GM21576 (cell line): ENCODE results near the gene PEX7.
"Not testable (repeated sequence)": the region's sequence is repeated elsewhere in the genome, so short reads cannot be mapped to it uniquely, and the experiment has no call there.

Source experiments
- ATAC-seq: cut with Tn5 transposase; IDR thresholded peaks from one replicate; pipeline ENCODE4 v1.9.1; 2021; ENCODE audit warnings: mild to moderate bottlenecking, moderate library complexity; ENCODE audit not compliant: unreplicated experiment

Gene PEX7

DNA sequence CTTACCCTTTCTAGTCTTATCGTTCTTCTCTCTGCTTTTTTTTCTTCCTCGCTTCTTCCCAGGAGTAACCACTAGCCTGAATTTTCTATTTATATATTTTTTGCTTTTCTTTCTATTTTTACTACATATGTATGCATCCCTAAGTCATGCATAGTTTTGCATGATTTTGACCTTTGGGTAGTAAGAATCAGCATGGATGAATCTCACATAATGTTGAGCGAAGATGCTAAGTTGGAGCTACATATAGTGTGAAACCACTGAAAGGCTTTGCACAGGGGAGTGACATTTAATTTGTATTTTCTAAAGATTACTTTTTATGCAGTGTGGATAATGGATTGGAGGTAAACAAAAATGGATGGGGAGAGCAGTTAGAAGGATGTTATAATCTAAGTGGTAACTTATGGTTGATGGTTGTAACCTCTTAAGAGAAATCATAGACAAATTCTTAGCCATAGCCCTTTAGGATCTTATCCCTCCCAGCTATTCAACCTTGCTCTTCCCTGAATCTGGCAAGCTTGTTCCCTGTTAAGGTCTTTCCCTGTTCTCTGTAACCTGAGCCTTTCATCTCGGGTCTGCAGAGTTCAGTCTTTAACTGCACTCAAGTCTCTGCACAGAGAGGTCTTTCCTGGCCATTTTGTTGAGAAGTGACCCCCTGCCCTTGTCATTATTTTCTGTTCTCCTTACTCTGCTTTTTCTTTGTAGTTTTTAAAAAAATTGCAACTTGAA is 18.0 kb downstream of the PEX7 start:
- ATAC-seq = no peak

DNA sequence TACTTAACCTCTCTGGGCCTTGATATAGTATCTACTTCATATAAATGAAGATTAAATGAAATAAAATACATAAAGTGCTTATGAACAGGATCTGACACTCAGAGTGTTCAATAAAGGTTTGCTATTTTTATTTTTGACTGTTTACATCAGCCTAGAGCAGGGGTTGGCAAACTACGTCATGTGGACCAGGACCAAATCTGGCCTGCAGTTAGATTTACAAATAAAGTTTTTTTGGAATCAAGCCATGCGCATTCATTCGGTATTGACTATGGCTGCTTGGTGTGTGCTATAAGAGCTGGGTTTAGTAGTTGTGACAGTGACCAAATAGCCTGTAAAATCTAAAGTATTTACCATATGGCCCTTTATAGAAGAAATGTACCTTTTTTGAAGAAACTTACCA is 20.8 kb downstream of the PEX7 start:
- no peak for ATAC-seq

DNA sequence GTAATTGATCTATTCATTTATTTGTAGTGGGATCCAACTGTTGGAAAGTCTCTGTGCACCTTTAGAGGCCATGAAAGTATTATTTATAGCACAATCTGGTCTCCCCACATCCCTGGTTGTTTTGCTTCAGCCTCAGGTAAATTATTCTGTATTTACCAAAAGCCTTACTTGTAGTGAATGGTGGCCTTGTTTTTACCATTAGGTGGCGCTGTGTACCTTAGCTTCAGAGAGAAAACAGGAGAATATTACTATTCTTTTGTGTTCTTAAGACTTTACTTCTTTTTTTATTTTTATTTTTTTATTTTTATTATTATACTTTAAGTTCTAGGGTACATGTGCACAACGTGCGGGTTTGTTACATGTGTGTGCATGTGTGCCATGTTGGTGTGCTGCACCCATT is 23.7 kb downstream of the PEX7 start:
- ATAC-seq = no peak

DNA sequence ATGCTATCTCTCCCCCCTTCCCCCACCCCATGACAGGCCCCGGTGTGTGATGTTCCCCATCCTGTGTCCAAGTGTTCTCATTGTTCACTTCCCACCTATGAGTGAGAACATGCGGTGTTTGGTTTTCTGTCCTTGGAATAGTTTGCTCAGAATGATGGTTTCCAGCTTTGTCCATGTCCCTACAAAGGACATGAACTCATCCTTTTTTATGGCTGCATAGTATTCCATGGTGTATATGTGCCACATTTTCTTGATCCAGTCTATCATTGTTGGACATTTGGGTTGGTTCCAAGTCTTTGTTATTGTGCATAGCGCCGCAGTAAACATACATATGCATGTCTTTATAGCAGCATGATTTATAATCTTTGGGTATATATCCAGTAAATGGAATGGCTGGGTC is 24.1 kb downstream of the PEX7 start:
- ATAC-seq = not testable (repeated sequence)

DNA sequence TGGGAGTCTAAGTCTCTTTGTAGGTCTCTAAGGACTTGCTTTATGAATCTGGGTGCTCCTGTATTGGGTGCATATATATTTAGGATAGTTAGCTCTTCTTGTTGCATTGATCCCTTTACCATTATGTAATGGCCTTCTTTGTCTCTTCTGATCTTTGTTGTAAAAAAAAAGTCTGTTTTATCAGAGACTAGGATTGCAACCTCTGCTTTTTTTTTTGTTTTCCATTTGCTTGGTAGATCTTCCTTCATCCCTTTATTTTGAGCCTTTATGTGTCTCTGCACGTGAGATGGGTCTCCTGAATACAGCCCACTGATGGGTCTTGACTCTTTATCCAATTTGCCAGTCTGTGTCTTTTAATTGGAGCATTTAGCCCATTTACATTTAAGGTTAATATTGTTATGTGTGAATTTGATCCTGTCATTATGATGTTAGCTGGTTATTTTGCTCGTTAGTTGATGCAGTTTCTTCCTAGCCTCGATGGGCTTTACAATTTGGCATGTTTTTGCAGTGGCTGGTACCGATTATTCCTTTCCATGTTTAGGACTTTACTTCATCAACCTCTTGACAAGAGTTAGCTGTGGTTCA is 27.7 kb downstream of the PEX7 start:
- ATAC-seq = not testable (repeated sequence)

DNA sequence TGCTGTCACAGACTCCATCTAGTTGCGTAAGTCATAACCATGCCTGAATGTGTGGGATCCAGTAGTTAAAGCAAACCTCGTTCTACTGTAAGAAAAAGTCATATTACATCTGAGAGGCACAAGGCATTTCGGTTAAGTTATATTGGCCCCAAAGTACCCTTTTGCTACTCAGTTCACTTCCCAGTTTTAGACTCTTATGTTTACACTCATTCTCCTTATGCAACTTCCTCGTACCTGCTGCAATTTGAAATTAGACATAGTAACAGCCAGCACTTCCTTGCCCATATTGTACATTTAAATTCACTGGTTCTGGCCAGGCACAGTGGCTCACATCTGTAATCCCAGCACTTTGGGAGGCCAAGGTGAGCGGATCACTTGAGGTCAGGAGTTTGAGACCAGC is 37.0 kb downstream of the PEX7 start:
- no peak for ATAC-seq

DNA sequence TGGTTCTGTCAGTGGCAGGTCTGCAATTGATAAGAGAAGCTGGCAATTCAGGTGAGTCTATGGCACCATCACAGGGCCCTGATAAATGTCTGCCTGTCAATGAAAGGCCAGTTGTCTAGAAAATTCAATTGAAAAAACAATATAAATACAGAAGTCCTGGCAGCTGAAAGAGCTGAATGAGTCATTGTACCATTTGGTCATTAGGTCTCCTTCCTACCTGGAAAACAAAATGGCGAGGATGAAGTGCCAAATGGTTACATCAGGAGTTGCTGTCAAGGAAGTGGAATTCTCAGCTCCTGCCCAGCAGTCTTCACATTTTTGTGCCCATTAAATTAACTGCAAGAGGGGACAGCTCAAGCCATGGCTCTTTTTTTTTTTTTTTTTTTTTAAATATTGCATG is 37.7 kb downstream of the PEX7 start:
- no peak for ATAC-seq

DNA sequence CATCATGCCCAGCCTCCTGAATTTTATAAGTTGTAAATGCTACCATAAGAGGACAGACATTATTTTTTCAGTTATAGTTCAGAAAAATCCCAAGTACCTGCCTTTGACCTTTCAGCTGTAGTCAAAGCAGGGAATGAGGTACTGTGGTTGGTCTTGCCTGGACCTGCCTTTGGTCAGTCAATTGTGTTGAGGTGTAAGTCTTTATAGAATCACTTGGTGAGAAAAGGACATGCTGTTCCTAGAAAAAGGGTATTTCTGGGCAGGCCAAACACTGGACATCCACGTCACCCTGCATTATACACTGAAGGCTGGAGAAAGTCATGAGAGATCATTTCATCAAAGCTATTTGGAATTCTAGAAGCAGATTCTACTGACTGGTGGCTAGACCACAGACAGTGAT is 40.3 kb downstream of the PEX7 start:
- no peak for ATAC-seq

DNA sequence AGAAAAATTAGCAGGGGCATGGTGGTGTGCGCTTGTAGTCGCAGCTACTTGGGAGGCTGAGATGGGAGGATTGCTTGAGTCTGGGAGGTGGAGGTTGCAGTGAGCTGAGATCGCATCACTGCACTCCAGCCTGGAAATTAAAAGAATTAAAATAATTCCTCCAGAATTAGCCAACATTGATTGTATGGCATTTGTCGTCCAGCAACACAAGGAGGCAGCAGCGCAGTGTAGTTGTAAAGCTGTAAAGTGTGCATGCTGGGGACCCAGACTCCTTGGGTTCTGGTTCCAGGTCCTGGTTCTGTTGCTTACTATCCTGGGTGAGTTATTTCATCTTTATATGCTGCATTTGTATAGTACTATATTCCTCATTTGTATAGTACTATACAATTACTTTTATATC is 41.4 kb downstream of the PEX7 start:
- ATAC-seq = no peak

DNA sequence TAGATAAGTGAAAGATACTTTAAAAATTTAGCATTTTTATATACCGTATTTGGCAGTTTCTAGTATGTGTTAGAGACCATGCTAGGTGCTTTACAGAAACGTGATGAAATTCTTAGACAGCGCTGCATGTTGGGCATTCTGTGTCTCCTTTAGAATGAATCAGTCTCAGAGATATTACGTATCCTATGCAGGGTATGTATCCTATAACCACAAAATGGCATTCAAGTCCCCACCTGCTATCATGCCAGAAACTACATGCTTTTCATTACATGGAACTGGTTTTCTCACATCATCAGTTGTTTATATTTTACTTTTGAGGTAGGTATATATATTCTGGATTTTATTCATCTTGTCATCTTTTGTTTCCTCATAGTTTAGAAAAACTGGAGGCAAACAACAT is 42.3 kb downstream of the PEX7 start:
- no peak for ATAC-seq

DNA sequence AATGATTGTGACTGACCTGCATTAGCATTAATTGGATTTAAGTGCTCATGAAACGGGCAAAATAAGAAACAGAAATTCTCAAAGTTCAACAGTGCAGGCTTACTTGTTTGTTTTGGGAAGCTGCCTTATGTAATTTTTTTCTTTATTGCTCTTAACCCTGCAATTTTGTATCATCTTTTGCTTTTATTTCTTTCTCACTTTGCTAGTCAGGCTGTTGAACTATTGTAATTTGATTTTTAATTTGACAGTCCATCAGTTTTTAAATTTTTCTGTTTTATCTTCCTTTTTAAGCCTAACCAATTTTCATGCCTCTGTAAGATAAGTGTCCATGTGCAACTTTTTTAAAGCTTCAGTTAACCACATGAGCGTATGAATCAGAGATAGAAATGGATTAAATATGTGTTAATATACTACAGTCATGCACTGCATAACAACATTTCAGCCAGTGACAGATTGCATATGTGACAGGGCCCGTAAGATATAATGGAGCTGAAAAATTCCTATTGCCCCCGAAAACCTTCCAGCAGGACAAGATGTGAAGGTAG is 44.6 kb downstream of the PEX7 start:
- no peak for ATAC-seq

DNA sequence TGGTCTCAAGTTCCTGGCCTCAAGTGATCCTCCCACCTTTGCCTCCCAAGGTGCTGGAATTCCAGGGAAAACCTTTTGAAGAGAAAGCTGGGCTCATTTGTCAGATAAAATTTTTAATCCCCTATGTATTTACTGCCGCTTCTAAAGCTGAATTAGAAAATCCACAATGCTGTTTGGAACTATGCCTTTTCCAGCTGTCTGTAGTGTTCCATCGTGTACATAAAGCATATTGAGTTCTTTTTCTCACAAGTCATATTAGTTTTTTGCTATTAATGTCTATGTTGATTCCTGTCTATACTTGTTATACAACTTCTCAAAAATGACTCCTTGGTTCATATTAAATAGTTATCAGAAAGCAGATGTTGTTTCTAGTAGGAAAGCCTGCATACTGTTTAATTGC is 47.1 kb downstream of the PEX7 start:
- ATAC-seq = no peak

DNA sequence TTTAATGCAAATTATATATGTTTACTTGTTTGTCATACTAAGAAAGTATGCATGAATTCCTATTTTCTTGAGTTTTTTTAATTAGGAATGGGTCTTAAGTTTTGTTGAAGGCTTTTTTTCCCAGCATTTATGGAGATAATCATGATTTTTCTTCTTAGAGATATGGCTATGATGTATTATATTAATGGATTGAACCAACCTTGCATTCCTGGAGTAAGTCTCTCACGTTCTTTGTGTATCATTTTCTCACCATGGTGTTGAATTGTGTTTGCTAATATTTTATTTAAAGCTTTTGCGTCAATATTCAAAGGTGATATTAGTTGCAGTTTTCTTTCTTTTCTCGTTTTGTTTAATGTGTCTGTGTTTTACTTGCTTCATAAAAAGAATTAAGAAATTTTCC is 51.4 kb downstream of the PEX7 start:
- ATAC-seq = no peak

DNA sequence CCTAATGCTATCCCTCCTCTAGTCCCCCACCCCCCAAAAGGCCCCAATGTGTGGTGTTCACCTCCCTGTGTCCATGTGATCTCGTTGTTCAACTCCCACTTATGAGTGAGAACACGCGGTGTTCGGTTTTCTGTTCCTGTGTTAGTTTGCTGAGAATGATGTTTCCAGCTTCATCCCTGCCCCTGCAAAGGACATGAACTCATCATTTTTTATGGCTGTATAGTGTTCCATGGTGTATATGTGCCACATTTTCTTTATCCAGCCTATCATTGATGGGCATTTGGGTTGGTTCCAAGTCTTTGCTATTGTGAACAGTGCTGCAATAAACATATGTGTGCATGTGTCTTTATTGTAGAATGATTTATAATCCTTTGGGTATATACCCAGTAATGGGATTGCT is 54.1 kb downstream of the PEX7 start:
- ATAC-seq = not testable (repeated sequence)

DNA sequence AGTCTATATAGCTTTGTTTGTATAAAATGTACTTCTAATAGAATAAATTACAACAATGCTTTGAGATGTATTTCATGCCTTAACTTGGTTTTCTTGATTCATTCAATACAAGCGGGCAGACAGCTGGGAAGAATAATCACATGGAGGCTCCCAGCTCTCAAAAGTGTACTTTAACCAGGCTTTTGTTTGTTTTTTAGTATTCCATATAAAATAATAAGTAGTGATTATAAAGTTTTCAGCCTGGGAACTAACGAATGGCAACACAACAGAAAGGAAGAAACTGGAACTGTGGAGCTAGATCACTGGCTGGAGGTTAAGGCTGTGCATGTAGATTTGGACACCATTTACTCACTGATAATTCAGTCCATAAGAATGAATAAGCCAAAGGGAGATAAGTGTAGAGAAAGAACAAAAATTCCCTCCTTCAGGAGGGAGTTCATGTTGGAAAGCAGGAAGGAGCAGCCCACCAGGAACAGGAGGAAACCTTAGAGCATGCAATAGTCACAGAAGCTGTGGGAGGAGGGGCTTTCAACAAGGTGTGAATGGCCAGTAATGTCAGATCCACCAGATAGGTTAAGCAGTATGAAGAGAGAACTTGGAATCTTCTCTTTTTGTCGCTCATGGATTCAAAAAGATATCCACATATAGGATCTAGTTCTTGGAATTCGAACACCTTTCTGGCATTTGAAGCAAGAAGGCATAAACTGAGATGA is 58.5 kb downstream of the PEX7 start:
- no peak for ATAC-seq

DNA sequence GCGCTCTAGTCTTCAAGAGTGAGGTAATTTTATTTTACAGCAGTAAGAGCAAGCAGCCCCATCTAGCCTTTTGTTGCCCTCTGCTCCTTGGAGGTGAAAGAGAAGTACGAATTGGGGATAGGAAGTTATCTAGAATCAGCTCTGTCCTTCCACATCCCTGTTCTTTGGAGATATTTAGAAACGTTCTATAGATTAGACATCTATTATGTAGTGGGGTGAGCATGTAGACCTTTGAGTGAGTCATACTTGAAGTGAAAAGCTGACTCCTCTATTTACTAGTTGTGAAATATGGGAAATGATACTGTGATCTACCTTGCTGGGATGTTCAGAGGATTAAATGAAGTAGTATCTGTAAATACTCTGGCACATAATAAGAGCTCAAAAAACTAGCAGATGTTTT is 63.7 kb downstream of the PEX7 start:
- no peak for ATAC-seq

DNA sequence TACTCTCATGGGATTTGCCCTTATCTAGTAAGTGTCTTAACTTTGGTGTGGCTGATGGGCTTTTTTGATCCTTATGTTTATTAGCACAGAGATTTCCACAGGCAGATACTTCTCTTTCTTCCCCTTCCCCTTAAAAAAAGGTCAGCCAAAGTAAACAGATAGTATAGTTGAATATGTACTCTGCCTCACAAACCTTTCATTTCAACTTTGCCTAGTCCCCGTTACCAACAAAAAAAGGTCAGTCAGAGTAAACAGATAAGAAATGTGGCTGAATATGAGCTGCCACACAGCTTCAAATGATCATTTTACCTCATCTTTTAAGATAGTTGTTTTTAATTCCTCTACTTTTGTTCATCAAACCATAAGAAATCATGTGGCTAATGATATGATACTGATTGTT is 65.6 kb downstream of the PEX7 start:
- no peak for ATAC-seq

DNA sequence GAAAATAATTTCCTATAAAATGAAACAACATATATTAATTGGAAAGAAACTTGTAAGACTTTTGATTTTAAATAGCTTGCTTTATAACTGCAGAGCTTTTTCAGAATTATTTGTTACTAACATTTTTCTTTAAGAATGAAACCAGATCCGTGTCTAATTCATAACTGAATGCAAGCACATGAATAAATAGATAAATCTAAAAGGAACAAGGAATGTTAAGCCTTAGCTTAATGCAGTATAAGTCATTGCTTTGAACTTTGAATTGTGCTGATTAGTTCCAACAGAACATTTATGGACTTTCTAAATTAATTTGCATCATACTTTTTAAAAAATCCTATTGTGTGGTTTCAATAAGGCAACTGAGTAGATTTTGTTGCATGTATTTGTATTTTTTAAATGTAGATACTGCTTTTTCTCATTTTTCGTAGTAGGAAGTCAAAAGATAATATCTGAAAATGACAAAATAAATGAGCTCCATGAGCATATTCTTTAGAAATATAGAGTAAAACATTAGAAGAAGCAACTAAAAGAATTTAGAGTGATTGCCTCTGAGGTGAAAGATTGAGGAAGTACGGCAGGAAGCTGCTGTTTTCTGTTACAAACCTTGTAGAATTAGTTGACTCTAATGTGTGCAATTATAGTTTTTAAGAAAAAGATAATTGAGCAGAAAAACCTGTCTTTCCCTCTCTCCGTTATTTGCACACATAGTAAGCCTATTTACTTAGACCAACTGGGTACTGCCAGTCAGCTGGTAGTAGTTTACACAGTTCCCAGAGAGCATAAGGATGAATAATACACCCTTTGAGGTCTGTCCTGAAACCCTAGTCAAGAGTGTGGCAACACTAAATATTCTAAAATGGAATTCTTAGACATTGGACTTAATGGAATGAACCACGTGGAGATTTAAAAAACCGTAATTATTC is 67.1 kb downstream of the PEX7 start:
- no peak for ATAC-seq

DNA sequence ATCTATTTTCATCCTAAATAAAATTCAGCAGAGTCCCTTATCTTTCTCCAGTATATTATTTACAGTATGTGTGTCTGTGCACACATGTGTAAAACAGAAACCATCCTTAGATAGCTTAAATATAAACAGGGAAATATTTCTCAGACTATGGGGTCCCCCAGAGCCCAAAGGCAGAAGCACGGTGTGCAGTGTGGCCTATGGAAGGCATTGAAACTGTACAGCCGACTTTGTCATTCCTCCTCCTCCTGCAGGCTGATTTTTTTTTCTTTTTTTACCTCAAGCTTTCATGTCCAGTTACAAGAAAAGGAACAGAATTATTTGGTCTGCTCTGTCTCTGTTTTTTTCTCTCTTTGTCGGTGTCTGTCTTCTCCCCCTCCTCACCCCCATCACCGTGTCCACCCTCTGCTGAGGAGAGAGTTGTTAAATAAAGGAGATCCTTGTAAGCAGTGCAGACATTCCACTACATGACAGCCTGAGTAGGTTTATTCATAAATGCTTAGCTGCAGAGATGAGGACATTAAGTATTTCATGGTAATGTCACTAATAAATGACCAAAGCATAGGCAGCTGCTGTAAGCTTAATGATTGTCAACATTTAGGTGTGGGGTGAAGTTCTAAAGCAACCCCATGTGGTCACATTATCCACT is 67.9 kb downstream of the PEX7 start:
- no peak for ATAC-seq

DNA sequence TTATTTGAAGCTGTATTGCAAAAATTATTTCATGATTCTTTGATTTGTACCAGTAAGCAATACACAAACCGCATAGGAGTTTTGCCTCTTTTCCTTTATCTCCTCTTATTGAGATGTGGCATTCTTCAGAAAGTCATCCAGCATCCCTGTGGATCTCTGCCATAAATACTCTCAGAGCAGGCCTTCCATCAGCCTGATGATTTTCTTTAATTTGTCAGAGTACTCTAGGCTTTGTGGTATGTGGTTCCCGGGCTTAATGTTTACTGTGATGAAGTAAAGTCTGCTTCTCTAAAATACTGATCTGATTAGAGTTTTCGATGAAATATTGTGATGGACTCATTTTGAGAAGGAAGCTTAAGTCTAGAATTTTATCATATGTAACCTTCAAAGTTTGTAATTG is 68.6 kb downstream of the PEX7 start:
- ATAC-seq = no peak

DNA sequence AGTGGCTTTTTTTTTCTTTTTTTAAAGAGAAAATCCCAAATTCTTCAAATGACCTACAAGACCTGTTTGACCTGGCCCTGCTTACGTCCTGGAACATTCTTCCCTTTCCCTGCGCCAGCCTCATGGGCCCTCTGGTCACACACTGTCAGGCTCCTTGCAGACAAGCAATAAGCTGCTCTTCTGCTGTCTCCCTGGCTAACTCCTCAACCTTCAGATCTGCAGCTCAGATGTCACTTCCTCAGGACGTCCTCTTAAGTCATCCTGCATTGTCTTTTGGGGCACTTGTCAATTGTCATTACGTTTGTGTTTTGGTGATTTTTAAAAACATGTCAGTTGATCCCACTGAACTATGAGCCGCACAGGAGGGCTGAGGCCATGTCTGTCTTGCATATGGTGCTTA is 70.8 kb downstream of the PEX7 start:
- ATAC-seq = no peak
